PC-9 (cell line): ENCODE data around the gene APOBEC2.

Experiments
- CTCF ChIP-seq: fragments of 200-600 bp; sonication (generic); conservative IDR thresholded peaks from 2 replicates; pipeline ENCODE4 v1.6.1; 2017; ENCODE audit warnings: mixed run types, antibody characterized with exemption, mild to moderate bottlenecking, moderate library complexity
- EZH2 ChIP-seq: fragments of 200-600 bp; sonication (generic); IDR thresholded peaks from 2 replicates; pipeline ENCODE4 v1.8.0; 2017; ENCODE audit warnings: antibody characterized with exemption, low read depth

DNA sequence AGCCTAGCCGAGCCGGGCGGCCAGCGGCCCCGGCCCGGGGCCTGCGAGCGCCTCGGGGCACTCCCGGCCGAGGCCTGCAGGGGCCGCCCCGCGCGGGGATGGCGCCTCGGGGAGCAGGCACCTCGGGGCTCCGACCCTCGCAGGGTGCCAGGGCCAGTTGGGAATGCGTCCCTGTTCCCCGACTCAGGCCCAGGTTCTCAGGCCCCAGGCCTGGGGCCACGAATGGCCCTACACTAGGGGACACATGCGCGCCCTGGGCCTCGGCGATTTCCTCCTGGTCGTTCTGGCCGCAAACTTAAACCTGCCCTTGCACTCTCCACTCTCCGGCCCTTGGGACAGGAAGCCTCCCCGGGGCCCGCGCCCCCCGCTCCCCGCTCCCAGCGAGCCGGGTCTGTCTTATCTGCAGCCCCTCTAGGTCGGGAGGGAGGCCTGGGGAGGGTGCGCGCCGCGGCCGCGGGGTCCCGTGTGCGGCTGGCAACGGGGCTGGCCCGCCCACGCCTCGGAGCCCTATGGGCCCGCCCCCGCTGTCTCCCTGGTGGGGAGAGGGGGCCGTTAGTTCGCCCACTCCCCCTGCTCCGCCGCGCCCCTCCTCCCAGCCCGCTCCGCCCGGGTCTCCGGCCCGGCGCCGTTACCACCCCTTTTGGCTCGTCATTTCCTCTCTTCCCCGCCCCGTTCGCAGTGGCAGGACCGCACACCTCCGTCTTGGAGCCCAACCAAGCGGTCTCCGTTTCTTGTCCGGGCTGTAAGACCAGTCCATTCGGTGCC, 20.4 kb downstream of the APOBEC2 start:
- TF ChIP-seq CTCF (no peak), EZH2 (no peak)
